Transverse colon (tissue), 4 donors: ENCODE measurements around the gene LIMS1.
"Not testable (repeated sequence)": the region's sequence is repeated elsewhere in the genome, so short reads cannot be mapped to it uniquely, and the experiment has no call there.

Experiments
- CTCF ChIP-seq, 5 experiments: fragments of 200-600 bp in 3 of 5; fragments of 450-650 bp in 2 of 5; sonication (generic) in 3 of 5; IDR thresholded peaks; 1 replicate in 2 of 5; 2 replicates in 3 of 5; pipeline ENCODE4 v1.5.1; 2016 to 2017; ENCODE audit warnings: antibody characterized with exemption in 5 of 5, inconsistent platforms in 3 of 5, mild to moderate bottlenecking in 2 of 5, moderate library complexity in 1 of 5
- EP300 ChIP-seq: sonication (generic); formaldehyde crosslinking; IDR thresholded peaks from one replicate; pipeline ENCODE4 v1.6.1; 2017; ENCODE audit warnings: antibody characterized with exemption, low read depth
- POLR2A ChIP-seq: fragments of 450-650 bp; IDR thresholded peaks from one replicate; pipeline ENCODE4 v1.6.1; 2016; ENCODE audit warnings: antibody characterized with exemption, mild to moderate bottlenecking, moderate library complexity
- POLR2AphosphoS5 ChIP-seq, 3 donors: sonication (generic); formaldehyde crosslinking; IDR thresholded peaks; one replicate each; pipeline ENCODE4 v1.6.1; 2016; ENCODE audit warnings: antibody characterized with exemption in 3 of 3

- TF ChIP-seq CTCF (IDR thresholded peaks at IDR 0.05); POLR2AphosphoS5 (IDR thresholded peaks at IDR 0.05); POLR2A; EP300: not testable (repeated sequence)
Observed at GRCh38 chr2:108524688-108525087, 9.6 kb upstream of the LIMS1 start.
